Measurements from ENCODE around the gene ADAP1. TPM values are rescaled to one million over a fixed set of nuclear protein-coding genes. Genes with fewer than 3 reads are reported as not detected.

ADAP1 gene
- total RNA-seq, 1 experiment from 2014 or later: 31.2 TPM

- H3K27me3 ChIP-seq (ENCODE audit: low read length): no peaks in the 10 kb centered on the region
- H3K4me2 ChIP-seq (ENCODE audit: low read length): peak overlapping the region; percentile 69
- peak overlapping the region; percentile 58 for H2AFZ ChIP-seq (ENCODE audit: low read length)
- peak overlapping the region; percentile 57 for H3K9ac ChIP-seq (ENCODE audit: low read length)
- ChIA-PET POLR2A (ENCODE audit: unreplicated experiment) (interaction anchor here (0.6 kb wide), 1 partner anchor 9 kb away, joined by 6 read pairs; no protein-coding TSS in a partner anchor), CTCF (interaction anchor here (1.0 kb wide), 1 partner anchor 10 kb away, joined by 3 read pairs; no protein-coding TSS in a partner anchor)
- H3K9me3 ChIP-seq (ENCODE audit: low read length): no peaks in the 10 kb centered on the region
- TF ChIP-seq EZH2phosphoT487 (IDR thresholded peaks at IDR 0.05; ENCODE audit: borderline replicate concordance, low read length) (no peak), EZH2 (IDR thresholded peaks at IDR 0.05; ENCODE audit: low read length, unreplicated experiment) (no peak), CTCF (conservative IDR thresholded peaks at IDR 0.05; ENCODE audit: low read depth, low read length) (no peak)
- H3K79me2 ChIP-seq (ENCODE audit: low read length): no peaks in the 10 kb centered on the region
- H3K4me1 ChIP-seq (ENCODE audit: insufficient read depth, low read length): peaks cover 15% of the 10 kb centered on the region
- H3K27ac ChIP-seq (ENCODE audit: low read length): peak overlapping the region; percentile 66
- intact Hi-C loops (cut with micrococcal nuclease): no loop called here
- peak overlapping the region; percentile 23; the same call in 1 of the 2 replicates for H3K4me3 ChIP-seq (ENCODE audit: low read length)
- H3K36me3 ChIP-seq (ENCODE audit: low read depth, low read length): no peaks in the 10 kb centered on the region
- no peaks in the 10 kb centered on the region for H3K9me2 ChIP-seq (replicated peaks; ENCODE audit: low read length)
- no peaks in the 10 kb centered on the region for H4K20me1 ChIP-seq (ENCODE audit: low read length)
- peak; percentile 89 for ATAC-seq
- peak; percentile 79 for DNase-seq
- BruUV-seq (replicated peaks): no TSS peak
- H3F3A ChIP-seq (ENCODE audit: low read length, unreplicated experiment): no peaks in the 10 kb centered on the region
These were observed 31.1 kb downstream of the ADAP1 start for GRCh38 chr7:923108-924041.

- no peak for ATAC-seq
These were observed 32.0 kb downstream of the ADAP1 start for GRCh38 chr7:922334-923107.

More at GRCh38 chr7:922334-923107, 32.0 kb downstream of the ADAP1 start:
- Histone ChIP-seq H3K4me1 (ENCODE audit: insufficient read depth, low read length) (peaks cover 15% of the 10 kb centered on the region), H4K20me1 (ENCODE audit: low read length) (no peaks in the 10 kb centered on the region), H3K9me3 (ENCODE audit: low read length) (no peaks in the 10 kb centered on the region), H3K9ac (ENCODE audit: low read length) (peak overlapping the region; percentile 57; the same call in 1 of the 2 replicates), H3K27ac (ENCODE audit: low read length) (peak overlapping the region; percentile 66), H3K79me2 (ENCODE audit: low read length) (no peaks in the 10 kb centered on the region), H3K4me2 (ENCODE audit: low read length) (peak overlapping the region; percentile 69), H3K27me3 (ENCODE audit: low read length) (no peaks in the 10 kb centered on the region), H2AFZ (ENCODE audit: low read length) (peak overlapping the region; percentile 58), H3K4me3 (ENCODE audit: low read length) (peak overlapping the region; percentile 23; the same call in 1 of the 2 replicates), H3K36me3 (ENCODE audit: low read depth, low read length) (no peaks in the 10 kb centered on the region), H3K9me2 (replicated peaks; ENCODE audit: low read length) (no peaks in the 10 kb centered on the region), H3F3A (ENCODE audit: low read length, unreplicated experiment) (no peaks in the 10 kb centered on the region)
- no peak for DNase-seq
- intact Hi-C loops (cut with micrococcal nuclease): no loop called here
- TF ChIP-seq EZH2 (IDR thresholded peaks at IDR 0.05; ENCODE audit: low read length, unreplicated experiment): no peak
- TF ChIP-seq EZH2phosphoT487 (IDR thresholded peaks at IDR 0.05; ENCODE audit: borderline replicate concordance, low read length): no peak
- TF ChIP-seq CTCF (conservative IDR thresholded peaks at IDR 0.05; ENCODE audit: low read depth, low read length): no peak
- no TSS peak for BruUV-seq (replicated peaks)
- POLR2A ChIA-PET (ENCODE audit: unreplicated experiment): interaction anchor here (0.6 kb wide), 1 partner anchor 8 kb away, joined by 6 read pairs; no protein-coding TSS in a partner anchor
- CTCF ChIA-PET: interaction anchor here (1.0 kb wide), 1 partner anchor 9 kb away, joined by 3 read pairs; no protein-coding TSS in a partner anchor

Measured in PC-3 (cell line).